Psoas muscle (tissue), 8 donors: ENCODE data around the gene EEF1AKMT1. TPM values are rescaled to one million over a fixed set of nuclear protein-coding genes. Genes with fewer than 3 reads are reported as not detected.
A peak's percentile ranks its signal among the peaks of the same experiment; 100 is the strongest.

Experiments used
- ATAC-seq, 4 donors: fragments of 200-7000 bp; cut with Tn5 transposase; one replicate each; pipeline ENCODE4 v1.9.1; 2020; ENCODE audit warnings: moderate library complexity in 3 of 4, mild to moderate bottlenecking in 2 of 4
- DNase-seq, 2 donors: peaks; one replicate each; pipeline ENCODE4 v3.0.0-alpha.2; 2020
- H3K27ac ChIP-seq: fragments of 200-600 bp; one replicate; pipeline ENCODE4 v1.8.0; 2022
- H3K27me3 ChIP-seq, 3 donors: fragments of 200-600 bp in 1 of 3; one replicate each; pipeline versions ENCODE4 v1.6.1 to v1.8.0; 2013 to 2022; ENCODE audit warnings: low read length in 2 of 3, mild to moderate bottlenecking in 2 of 3, moderate library complexity in 1 of 3; ENCODE audit not compliant: insufficient read depth in 3 of 3
- H3K36me3 ChIP-seq, 2 donors: fragments of 200-600 bp in 1 of 2; one replicate each; pipeline versions ENCODE4 v1.6.1 to v1.8.0; 2013 to 2022; ENCODE audit warnings: low read depth in 1 of 2, mild to moderate bottlenecking in 1 of 2, moderate library complexity in 1 of 2; ENCODE audit not compliant: insufficient read depth in 1 of 2
- H3K4me1 ChIP-seq: fragments of 200-600 bp; one replicate; pipeline ENCODE4 v1.8.0; 2022
- H3K4me3 ChIP-seq: fragments of 200-600 bp; one replicate; pipeline ENCODE4 v1.8.0; 2022; ENCODE audit warnings: mild to moderate bottlenecking
- H3K9me3 ChIP-seq: fragments of 200-600 bp; one replicate; pipeline ENCODE4 v1.8.0; 2022
- CTCF ChIP-seq: fragments of 200-600 bp; IDR thresholded peaks from one replicate; pipeline ENCODE4 v1.8.0; 2022; ENCODE audit warnings: antibody characterized with exemption
- WGBS, 3 donors: extraction: QIAGEN DNeasy Blood & Tissue Kit; methylation state at CpG; one replicate each; pipeline versions ENCODE4 v1.1.6 to v1.1.7; 2013; 5-methylcytosine and 5-hydroxymethylcytosine counted together
- intact Hi-C, 2 donors: fragments of 100-400 bp; cut with DNase I; formaldehyde crosslinking; loops; one replicate each; pipeline versions ENCODE4 v1.11.0 to v1.14.2; 2022
- polyA plus RNA-seq, 3 donors: library from polyadenylated mRNA; stranded (reverse); fragments of 200-250 nt; gene quantifications; one replicate each; pipeline ENCODE4 v1.2.3, GENCODE V29; 2013
- total RNA-seq, 4 donors: library from RNA; stranded (reverse); fragmentation: NEBNext Ultra II Directional in 2 of 4; extraction: Animal tissue kit (Norgen Biotek cat#: 25700) in 2 of 4; gene quantifications; one replicate each; pipeline versions ENCODE4 v1.2.1 to v1.2.4, GENCODE V29; 2021 to 2023
- donor health status: healthy with polysubstance abuse.
- donor health status: DM: no; HTN: no; CAD: no; lungs with moderate emphysema.
- donor health status: Bipolar disorder and iron deficiency.
- donor health status: healthy.
- donor health status: DM: yes; HTN: yes; CAD: no.
- donor health status: DM: no; HTN: no; CAD: no.
- donor health status: DM: no; HTN: no; CAD: no.
- donor health status: DM: yes; HTN: yes; CAD: no.

Gene EEF1AKMT1
- total and polyA plus RNA-seq, 7 donors = 5.1 to 9.9 (median 8.2) TPM

DNA sequence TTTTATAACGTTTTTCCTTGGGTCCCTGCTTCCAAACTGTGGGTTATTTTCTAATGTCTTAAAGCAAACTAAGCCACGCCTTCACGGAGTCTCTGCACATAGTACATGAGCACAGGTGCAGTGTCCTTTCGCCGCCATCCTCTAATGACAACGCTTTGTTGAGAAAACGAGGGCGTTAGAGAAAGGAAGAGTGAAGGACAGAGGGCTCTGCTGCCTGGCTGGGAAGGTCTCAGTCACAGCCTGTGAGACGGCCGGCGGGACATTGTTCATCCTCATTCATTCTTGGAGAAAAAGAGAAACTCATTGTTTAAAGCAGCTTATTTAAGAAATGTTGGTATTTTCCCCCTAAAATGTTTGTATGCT lies 60.8 kb downstream of the EEF1AKMT1 start:
- 8 to 20% (median 13%) methylated on average over 11 of the region's 11 CpGs for WGBS, 3 donors
- intact Hi-C loops = loop anchor here (2.0 to 5.0 kb wide), 3 partner anchors 114 to 212 kb away; no protein-coding TSS in a partner anchor
- no peaks in the 10 kb centered on the region for H3K4me1 ChIP-seq
- no peak for TF ChIP-seq CTCF
- H3K4me3 ChIP-seq = peak overlapping the region; percentile 44
- ATAC-seq (peak in 1 of 4 donors; percentile 19), DNase-seq (no peak)
- no peaks in the 10 kb centered on the region for H3K36me3 ChIP-seq
- peak overlapping the region; percentile 91 for H3K27ac ChIP-seq
- H3K9me3 ChIP-seq = no peaks in the 10 kb centered on the region
- no peaks in the 10 kb centered on the region for H3K27me3 ChIP-seq

DNA sequence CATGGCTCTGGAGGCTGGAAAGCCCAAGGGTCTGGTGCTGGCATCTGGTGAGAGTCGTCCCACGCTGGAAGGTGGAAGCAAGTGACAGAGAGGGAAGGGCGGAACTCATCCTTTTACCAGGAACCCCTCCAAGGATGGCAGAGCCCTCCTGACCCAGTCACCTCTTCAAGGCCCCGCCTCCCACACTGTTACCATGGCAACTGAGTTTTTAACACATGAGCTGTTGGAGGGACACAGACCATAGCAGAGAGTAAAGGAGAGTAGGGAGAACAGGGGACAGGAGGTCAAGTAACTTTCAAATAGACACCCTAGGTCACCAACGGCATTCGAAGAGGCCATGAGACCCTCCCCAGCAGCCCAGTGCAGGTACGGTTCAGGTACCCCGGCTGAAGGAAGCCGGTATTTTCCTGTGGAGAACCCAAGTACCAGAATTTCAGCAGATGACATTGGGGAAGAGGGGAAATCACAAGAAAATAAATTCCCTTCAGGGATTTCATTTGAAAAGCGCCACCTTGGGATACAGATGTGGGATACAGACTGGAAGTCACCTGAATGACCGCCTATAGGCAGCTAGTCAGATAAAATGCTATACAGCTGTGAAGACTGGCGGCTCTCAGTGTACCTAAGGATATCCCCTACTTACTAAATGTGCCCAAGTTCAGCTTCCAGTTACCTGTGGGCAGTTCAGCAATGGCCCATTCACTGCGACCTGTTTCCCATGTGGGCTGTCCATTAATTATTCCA lies 62.3 kb downstream of the EEF1AKMT1 start:
- Histone ChIP-seq H3K36me3 (no peaks in the 10 kb centered on the region), H3K4me3 (no peak overlapping the region), H3K27me3 (no peaks in the 10 kb centered on the region), H3K9me3 (no peaks in the 10 kb centered on the region), H3K4me1 (no peaks in the 10 kb centered on the region), H3K27ac (peak overlapping the region; percentile 91)
- DNase-seq (no peak), ATAC-seq (no peak)
- intact Hi-C loops = loop anchor here (2.0 to 5.0 kb wide), 3 partner anchors 116 to 213 kb away; no protein-coding TSS in a partner anchor
- 85 to 88% (median 86%) methylated on average over 12 to 13 of the region's 13 CpGs for WGBS, 3 donors
- no peak for TF ChIP-seq CTCF

DNA sequence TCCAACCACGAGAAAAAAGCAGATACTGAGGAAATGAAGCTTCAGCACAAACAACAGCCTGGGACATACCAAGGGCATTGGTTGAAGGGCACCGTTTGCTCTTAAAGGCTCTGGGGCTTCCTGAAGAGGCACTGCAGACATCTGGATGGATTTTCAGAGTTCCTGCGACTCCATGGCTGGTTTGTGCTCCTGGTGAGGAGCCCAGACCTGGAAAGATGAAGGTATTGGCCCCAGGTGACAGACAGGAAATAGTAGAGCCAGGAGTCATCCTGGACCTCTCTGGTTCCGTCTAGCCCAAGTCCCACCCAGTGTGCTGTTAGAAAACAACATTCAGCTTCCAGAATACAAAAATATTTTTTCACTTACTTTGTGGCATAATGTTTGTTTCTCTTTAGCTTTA lies 64.0 kb downstream of the EEF1AKMT1 start:
- intact Hi-C loops = loop anchor here in 1 of 2 donors (5.0 kb wide), 1 partner anchor 118 kb away; no protein-coding TSS in a partner anchor

DNA sequence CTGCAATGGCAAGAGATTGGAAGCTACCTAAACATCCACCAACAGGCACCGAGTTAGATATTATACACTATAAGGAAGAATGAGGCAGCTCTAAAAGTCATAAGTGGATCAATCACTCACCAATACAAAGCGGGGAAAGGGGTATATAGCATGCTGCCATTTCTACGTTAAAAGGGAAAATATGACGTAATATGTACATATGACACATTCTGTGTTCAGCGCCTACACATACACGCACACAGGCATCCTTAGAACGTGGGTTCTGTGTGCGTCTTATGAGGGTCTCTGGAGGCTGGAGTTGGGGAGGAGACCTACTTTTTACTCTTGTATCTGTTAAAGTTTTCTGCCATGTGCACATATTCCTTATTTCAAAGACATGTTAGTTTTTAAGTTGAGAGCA lies 64.4 kb downstream of the EEF1AKMT1 start:
- WGBS, 3 donors = 81 to 92% (median 85%) methylated on average over 8 of the region's 8 CpGs
- no peaks in the 10 kb centered on the region for H3K9me3 ChIP-seq
- H3K4me3 ChIP-seq = no peak overlapping the region
- TF ChIP-seq CTCF = no peak
- intact Hi-C loops = no loop called here
- H3K4me1 ChIP-seq = no peaks in the 10 kb centered on the region
- H3K27me3 ChIP-seq = no peaks in the 10 kb centered on the region
- DNase-seq (no peak), ATAC-seq (no peak)
- no peaks in the 10 kb centered on the region for H3K36me3 ChIP-seq
- peak overlapping the region; percentile 64 for H3K27ac ChIP-seq

More for the DNA sequence above, 64.0 kb downstream of the EEF1AKMT1 start:
- H3K4me3 ChIP-seq = no peak overlapping the region
- TF ChIP-seq CTCF = no peak
- H3K27ac ChIP-seq = peak overlapping the region; percentile 64
- H3K36me3 ChIP-seq = no peaks in the 10 kb centered on the region
- 38 to 57% (median 47%) methylated on average over 4 of the region's 4 CpGs for WGBS, 3 donors
- DNase-seq (no peak), ATAC-seq (no peak)
- no peaks in the 10 kb centered on the region for H3K4me1 ChIP-seq
- H3K27me3 ChIP-seq = no peaks in the 10 kb centered on the region
- no peaks in the 10 kb centered on the region for H3K9me3 ChIP-seq
